Osteoblast (primary cell): ENCODE data around the gene KIAA0319L. TPM values are rescaled to one million over a fixed set of nuclear protein-coding genes. Genes with fewer than 3 reads are reported as not detected.

Experiments
- DNase-seq: peaks from one replicate; pipeline ENCODE4 v3.0.0; 2011; ENCODE audit warnings: low spot score, mixed read lengths; ENCODE audit not compliant: insufficient read length; ENCODE audit errors: missing footprints
- H2AFZ ChIP-seq: 2 replicates; pipeline ENCODE4 v1.6.0; 2011; ENCODE audit warnings: mild to moderate bottlenecking, low read length
- H3K27ac ChIP-seq: 2 replicates; pipeline ENCODE4 v1.5.1; 2011; ENCODE audit warnings: mild to moderate bottlenecking, low read depth, low read length, moderate library complexity
- H3K27me3 ChIP-seq: 2 replicates; pipeline ENCODE4 v1.6.0; 2012; ENCODE audit warnings: mild to moderate bottlenecking, control low read depth, inconsistent platforms, low read length, moderate library complexity; ENCODE audit not compliant: insufficient read depth
- H3K36me3 ChIP-seq: 2 replicates; pipeline ENCODE4 v1.5.1; 2011; ENCODE audit warnings: mild to moderate bottlenecking, low read length, control low read depth, moderate library complexity; ENCODE audit not compliant: insufficient read depth
- H3K4me1 ChIP-seq: 2 replicates; pipeline ENCODE4 v1.5.1; 2011; ENCODE audit warnings: mild to moderate bottlenecking, low read length, control low read depth, moderate library complexity; ENCODE audit not compliant: insufficient read depth
- H3K4me2 ChIP-seq: 2 replicates; pipeline ENCODE4 v1.6.0; 2011; ENCODE audit warnings: mild to moderate bottlenecking, low read length; ENCODE audit not compliant: insufficient read depth
- H3K4me3 ChIP-seq: fragments of 200-600 bp; sonication (generic); 3 replicates; pipeline ENCODE4 v1.5.1; 2012; ENCODE audit warnings: mild to moderate bottlenecking, low read length, inconsistent platforms; ENCODE audit not compliant: insufficient read depth
- H3K79me2 ChIP-seq: 2 replicates; pipeline ENCODE4 v1.6.0; 2012; ENCODE audit warnings: mild to moderate bottlenecking, low read length, control low read depth, inconsistent platforms; ENCODE audit not compliant: insufficient read depth
- H3K9me3 ChIP-seq: 2 replicates; pipeline ENCODE4 v1.5.1; 2011; ENCODE audit warnings: low read depth, low read length, control low read depth
- H4K20me1 ChIP-seq: 2 replicates; pipeline ENCODE4 v1.6.0; 2012; ENCODE audit warnings: mild to moderate bottlenecking, low read length, control low read depth; ENCODE audit not compliant: insufficient read depth
- CTCF ChIP-seq: IDR thresholded peaks from 2 replicates; pipeline ENCODE4 v1.5.1; 2011; ENCODE audit warnings: mild to moderate bottlenecking, low read depth, low read length, moderate library complexity; ENCODE audit errors: extremely low read depth
- total RNA-seq: library from RNA; depleted of rRNA; stranded (reverse); fragments of >200 nt; gene quantifications from 2 replicates; pipeline ENCODE4 v1.2.3, GENCODE V29; 2012

KIAA0319L gene
- total RNA-seq, 1 donor = 44.9 TPM

DNA sequence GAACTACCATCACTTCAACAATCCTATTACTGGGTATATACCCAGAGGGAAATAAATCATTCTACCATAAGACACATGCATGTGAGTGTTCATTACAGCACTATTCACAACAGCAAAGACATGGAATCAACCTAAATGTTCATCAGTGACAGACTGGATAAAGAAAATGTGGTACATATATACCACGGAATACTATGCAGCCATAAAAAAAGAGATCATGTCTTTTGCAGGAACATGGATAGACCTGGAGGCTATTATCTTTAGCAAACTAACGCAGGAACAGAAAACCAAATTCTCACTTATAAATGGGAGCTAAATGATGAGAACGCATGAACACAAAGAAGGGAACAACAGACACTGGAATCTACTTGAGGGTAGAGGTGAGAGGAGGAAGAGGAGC is 39.0 kb downstream of the KIAA0319L start:
- Histone ChIP-seq H3K4me3 (no peak overlapping the region), H3K9me3 (no peaks in the 10 kb centered on the region), H4K20me1 (peaks cover 9% of the 10 kb centered on the region), H2AFZ (no peak overlapping the region), H3K4me2 (no peak overlapping the region), H3K4me1 (no peaks in the 10 kb centered on the region), H3K79me2 (peaks cover 42% of the 10 kb centered on the region), H3K36me3 (no peaks in the 10 kb centered on the region), H3K27me3 (no peaks in the 10 kb centered on the region), H3K27ac (no peak overlapping the region)
- no peak for TF ChIP-seq CTCF
- no peak for DNase-seq

DNA sequence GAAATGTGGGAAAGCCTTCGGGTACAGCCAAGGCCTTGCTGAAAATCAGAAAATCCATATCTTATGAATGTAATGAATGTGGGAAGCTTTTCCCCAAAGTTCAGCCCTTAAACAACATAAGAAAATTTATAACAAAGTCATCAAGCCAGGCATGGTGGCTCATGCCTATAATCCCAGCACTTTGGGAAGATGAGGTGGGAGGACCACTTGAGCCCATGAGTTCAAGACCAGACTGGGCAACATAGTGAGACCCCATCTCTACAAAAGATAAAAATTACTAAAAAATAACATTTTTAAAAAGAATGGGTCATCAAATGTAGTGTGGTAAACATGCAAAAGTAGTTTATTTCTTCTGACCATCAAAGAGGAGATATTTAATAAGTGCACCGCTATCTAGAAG is 45.9 kb downstream of the KIAA0319L start:
- H4K20me1 ChIP-seq = peaks cover 53% of the 10 kb centered on the region
- H3K27ac ChIP-seq = no peak overlapping the region
- no peaks in the 10 kb centered on the region for H3K9me3 ChIP-seq
- H3K79me2 ChIP-seq = peaks cover 45% of the 10 kb centered on the region
- peaks cover 11% of the 10 kb centered on the region for H3K4me1 ChIP-seq
- DNase-seq = no peak
- no peak for TF ChIP-seq CTCF
- no peak overlapping the region for H3K4me2 ChIP-seq
- no peak overlapping the region for H3K4me3 ChIP-seq
- no peaks in the 10 kb centered on the region for H3K36me3 ChIP-seq
- no peak overlapping the region for H2AFZ ChIP-seq
- no peaks in the 10 kb centered on the region for H3K27me3 ChIP-seq

GRCh38 chr1:35509558-35509957 is 47.6 kb downstream of the KIAA0319L start:
- Histone ChIP-seq H3K4me2 (no peak overlapping the region), H3K27me3 (no peaks in the 10 kb centered on the region), H4K20me1 (peaks cover 62% of the 10 kb centered on the region), H3K4me1 (peaks cover 16% of the 10 kb centered on the region), H2AFZ (no peak overlapping the region), H3K4me3 (no peak overlapping the region), H3K9me3 (no peaks in the 10 kb centered on the region), H3K79me2 (peaks cover 36% of the 10 kb centered on the region), H3K36me3 (no peaks in the 10 kb centered on the region), H3K27ac (no peak overlapping the region)
- TF ChIP-seq CTCF = no peak
- no peak for DNase-seq

- Histone ChIP-seq H3K27me3 (no peaks in the 10 kb centered on the region), H3K4me3 (no peak overlapping the region), H3K4me1 (peaks cover 16% of the 10 kb centered on the region), H3K9me3 (no peaks in the 10 kb centered on the region), H3K36me3 (no peaks in the 10 kb centered on the region), H4K20me1 (peaks cover 60% of the 10 kb centered on the region), H3K27ac (no peak overlapping the region), H3K4me2 (no peak overlapping the region), H3K79me2 (peaks cover 31% of the 10 kb centered on the region), H2AFZ (no peak overlapping the region)
- no peak for DNase-seq
- no peak for TF ChIP-seq CTCF
Measured at GRCh38 chr1:35507947-35508346, 49.3 kb downstream of the KIAA0319L start.
